Activated gamma-delta T cell treated with anti-CD3 and anti-CD28 coated beads, Interleukin-2, amount 50 U/mL, for 16 hours (primary cell): ENCODE data around the gene RASGRP1.
A peak's percentile ranks its signal among the peaks of the same experiment; 100 is the strongest.

Source experiments
- DNase-seq: peaks from one replicate; pipeline ENCODE4 v3.0.0-alpha.2; 2020; ENCODE audit warnings: low read depth

The RASGRP1 gene

DNA sequence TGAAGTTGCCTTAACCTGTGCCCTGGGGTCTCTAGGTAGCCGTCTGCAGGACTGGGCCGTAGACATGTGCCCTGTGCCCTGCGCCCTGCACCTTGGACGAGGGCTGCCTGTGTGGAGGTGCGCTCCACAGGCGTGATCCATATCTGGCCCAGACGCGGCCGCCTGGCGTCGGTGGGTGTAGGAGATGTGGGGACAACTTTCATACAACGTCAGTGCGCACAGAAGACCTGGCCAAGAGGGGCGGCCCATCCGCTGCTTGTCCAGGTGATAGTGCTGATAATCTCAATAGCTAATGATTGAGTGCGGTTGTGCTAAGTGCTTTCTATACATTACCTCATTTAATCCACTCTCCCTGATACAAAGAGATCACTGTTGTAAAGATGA, 665 bp upstream of the RASGRP1 start:
- DNase-seq = no peak

DNA sequence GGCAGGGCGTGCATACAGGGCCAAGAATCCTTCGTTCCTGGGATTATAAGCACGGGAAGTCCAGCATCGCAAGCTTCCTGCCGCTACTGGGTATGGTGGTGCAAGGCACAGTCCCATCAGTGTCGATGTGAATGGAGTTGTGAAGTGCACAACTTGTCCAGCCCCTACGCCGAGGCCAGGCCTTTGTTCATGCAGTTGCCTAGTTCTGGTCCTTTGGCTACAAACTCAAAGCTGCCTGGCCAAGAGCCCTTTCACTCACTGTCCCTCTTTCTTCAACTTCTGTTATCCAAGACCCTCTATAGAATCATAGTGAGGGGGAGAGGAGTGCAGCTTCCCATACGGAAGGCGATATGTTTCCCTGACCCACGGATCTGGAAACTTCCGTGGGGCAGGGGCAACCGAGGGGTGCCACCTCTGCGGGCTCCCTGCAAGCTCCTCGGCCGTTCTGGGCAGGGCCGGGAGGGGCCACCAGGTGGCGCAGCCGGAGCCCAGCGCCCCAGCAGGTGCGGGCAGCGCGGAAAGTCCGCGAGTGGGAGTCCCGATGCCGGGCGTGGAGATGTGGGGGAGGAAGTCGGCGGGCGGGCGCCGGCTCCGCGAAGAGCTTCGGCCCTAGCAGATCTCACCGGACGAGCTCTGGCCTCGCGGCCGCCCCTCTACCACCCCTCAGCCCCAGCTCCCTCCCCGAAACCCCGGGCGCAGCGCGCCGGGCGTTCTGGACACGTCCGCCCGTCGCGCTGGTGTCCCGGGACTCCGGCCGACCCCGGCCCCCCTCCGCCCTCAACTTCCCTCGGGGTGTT, 693 bp downstream of the RASGRP1 start:
- peak; percentile 84 for DNase-seq

GRCh38 chr15:38562278-38562677, 2.3 kb downstream of the RASGRP1 start:
- DNase-seq = no peak

DNA sequence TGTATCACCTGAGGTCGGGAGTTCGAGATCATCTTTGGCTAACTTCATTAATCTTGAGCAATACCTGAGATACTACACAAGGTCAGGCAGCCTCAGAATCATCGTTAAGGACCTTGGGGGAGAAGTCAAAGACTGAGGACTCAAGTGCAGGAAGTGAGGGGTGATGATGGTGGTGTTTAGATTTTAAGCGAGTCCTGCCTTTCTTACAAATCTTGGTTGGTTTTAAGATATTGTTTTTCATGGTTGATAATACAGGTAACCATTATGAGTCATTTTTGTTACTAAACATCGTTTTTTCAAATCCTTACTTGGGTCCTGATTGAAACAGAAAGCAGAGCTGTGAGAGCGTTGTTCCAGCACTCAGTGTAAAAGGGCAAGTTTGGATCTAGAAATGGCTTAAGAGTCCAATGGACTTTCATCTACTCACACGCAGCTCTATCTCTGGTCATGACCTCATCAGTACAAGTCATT, 4.1 kb downstream of the RASGRP1 start:
- no peak for DNase-seq

GRCh38 chr15:38559636-38560307, 4.8 kb downstream of the RASGRP1 start:
- no peak for DNase-seq

DNA sequence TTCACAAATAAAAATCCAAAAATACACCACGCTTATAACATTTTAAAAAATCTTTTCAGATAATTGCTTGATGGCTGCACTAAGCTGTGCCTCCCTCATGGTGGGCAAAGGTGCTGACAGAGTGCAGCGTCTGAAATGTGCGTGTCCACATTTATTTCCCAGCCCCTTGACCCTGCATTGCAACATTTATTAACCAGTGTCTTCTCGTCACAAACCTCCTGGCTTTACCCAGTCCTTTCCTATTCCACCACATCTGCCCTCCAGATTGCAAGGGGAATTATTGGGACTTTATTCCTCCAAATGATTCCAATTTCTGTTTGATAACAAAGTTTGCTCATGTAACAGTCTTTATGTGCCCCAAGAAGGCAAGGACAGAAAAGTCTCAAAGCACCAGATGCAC, 5.5 kb downstream of the RASGRP1 start:
- DNase-seq = no peak

- no peak for DNase-seq
Observed at GRCh38 chr15:38558372-38559059, 6.1 kb downstream of the RASGRP1 start.

DNA sequence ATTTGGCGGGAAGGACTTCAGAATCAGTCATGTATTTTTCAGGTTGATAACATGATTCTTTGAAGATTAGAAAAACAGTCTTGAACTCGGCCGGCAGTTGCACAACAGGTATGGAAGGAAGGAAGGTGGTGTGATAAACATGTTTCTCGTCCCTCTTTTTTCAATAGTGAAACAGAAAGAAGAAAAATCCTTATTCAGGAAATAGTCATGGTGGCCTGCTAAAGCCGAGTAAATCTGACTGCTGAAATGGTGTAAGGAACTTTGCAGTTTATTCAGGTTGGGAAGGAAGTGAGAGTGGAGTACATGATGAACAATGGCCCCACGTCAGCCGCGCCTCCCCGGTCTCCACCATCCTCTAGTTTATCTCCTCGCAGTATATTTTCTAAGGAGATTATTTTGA, 6.7 kb downstream of the RASGRP1 start:
- no peak for DNase-seq

DNA sequence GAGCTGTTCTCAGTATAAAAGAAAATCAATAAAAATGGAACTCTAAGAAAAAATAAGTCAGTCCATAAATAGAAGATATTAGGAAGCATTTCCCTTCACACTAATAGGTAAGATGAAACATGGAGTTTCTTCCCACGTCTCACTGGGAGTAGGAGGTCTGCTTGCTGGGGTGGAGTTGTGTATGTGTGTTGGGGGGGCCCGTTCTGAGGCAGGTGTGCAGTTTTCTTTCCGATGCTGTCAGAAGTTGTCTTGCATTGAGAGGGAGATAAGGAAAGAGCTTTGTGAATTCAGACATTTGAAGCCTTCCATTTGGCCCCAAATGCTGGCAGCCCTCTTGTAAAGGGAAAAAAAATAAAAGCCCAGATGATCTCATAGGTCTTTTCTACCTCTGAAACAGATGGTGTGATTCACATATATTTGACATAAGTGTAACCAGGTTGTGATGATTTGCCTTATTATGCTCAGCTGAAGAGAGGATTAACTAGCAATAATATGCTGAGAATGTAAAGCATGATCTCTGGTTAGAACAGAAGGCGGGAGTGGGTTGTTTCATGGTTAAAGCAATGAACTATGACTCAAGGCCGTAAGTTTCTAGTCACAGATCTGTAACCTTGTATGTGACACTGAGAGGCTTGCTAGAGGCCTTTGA, 8.8 kb downstream of the RASGRP1 start:
- DNase-seq = no peak

DNA sequence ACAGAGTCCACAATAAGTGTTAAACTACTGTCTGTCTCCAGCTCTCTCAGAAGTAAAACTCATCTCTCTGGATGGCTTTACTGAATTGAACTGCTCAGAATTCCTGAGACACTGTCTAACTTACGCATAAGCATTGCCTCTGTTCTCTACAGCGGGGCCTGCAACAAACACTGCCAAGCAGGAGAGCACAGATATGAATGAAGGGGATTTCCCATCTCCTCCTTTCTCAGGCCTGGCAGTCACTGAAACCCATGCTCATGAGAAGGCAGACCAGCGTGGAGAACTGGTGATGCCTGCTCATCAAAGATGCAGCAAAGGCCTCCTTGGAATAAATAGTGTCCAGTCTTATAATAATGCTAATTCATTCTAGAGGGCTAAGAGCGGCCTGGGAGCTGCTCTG, 10.3 kb downstream of the RASGRP1 start:
- DNase-seq = no peak

- no peak for DNase-seq
Observed at GRCh38 chr15:38553071-38553470, 11.5 kb downstream of the RASGRP1 start.

DNA sequence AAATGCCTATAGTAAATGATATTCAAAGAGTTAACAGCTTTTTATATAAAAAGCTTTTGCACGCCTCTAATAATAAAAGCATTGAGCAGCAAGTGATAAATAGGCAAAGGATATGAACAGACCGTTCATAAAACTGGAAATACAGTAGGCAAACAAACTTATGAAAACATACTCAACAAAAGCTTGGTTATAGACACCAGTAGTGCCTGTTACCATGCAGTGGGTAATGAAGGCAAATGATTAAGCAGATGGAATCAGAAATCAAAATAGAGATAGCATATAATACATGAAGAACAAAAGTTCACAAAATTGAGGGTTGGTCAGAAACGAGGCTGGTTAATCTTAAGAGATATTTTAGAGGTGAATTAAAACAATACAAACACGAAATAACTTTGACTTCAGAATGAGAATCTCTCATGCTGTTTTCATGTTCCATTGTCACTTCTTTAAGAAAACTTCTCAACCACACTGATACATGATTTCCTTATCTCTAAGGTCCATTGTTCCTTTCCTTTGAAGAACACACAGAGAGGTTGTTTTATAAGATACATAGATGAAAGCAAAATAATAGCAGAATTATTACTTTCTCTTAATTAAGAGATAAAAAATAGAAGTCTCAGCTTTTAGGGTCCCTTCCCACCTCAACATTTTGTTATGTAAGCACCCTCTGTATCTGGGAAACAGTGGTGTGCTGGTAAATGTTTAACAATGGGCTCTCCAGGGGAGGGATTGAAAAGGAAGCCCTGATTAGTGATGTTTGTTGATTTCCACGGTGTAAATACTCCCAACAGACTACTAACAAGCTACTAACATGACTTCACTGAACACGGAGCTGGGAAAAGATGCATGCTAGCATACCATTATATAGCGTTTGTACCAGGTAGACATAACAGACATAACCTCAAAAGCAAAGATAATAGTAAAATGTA, 12.6 kb downstream of the RASGRP1 start:
- DNase-seq = no peak

DNA sequence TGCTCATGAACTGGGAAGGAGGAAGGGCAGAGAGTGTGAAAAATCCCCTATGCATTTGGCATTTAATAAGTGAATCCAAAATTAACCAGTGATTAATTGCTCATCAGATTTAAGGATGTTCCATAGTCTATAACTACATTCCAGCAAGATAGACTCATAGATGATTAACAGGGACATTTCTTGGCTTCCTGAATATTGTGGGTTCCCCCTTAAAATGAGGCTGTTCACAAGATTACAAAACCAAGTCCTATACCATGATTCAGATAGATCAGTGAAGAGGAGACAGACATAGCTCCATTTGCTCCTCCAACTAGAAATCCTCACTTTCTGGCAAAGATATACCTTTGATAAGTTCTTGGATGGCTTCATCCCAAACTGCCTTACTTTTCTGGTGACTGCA, 15.4 kb downstream of the RASGRP1 start:
- no peak for DNase-seq

DNA sequence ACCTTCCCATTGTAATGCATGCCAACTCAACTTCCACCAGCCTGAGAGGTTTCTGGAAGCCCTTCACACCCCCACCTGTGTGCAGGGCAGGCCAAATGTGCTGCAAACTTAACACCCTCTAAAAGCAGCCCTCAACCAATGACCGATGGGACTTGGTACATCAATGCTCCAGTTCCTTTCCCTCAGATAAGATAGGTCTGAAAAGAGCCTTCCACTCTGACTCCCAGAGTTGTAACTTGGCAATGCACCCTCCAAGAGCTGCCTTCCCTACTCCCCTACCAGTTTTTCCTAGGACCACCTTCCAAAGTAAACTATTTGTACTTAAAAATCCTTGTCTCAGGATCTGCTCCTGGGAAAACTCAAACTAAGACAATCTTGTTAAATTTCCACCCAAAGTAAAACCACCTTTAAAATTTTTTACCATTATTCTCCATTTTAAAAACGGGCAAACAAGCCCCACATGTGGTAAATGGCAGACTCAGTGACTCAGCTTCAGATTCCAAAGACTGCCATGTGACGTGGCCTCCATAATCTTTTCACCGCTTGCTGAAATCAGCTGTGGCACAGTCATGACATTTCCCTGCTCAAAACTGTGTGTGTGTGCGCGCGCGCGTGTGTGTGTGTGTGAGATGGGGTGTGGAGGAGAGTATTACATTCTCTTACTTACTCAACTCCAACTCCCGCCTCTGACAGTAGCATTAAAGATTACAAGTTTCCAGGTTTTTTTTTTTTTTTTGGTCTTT, 17.2 kb downstream of the RASGRP1 start:
- no peak for DNase-seq

DNA sequence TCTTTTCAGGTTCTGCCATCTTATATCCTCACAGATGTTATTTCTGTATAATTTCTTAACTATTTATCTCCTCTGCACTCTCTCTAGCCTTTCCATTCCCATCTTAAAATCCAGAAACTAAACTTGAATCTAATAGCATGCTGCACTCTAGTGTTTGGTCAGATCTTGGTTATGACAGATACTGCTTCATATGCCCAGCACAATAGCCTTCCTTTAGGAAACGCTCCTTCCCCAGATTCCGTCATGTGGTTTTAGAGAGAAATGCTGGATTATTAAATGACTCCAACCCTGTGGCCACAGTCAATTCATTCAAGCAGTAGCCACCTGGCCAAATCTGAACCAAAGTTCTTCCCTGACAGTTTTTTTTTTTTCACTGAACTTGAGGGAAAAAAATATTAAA, 19.4 kb downstream of the RASGRP1 start:
- DNase-seq = no peak

DNA sequence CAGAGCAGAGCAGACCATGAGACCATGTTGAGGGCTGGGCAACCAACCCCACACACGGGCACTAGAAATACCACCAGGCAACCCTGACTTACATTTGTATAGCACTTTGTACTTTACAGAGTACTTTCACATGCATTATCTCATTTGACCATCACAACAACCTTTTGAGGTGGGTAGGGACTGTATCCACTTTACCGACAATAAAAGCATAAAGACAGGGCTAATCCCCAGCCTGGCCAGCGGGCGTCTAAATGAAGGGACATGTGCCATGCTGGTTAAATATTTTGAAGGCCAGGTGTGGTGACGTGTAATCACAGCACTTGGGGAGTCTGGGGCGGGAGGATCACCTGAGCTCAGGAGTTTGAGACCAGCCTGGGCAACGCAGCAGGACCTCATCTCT, 23.6 kb downstream of the RASGRP1 start:
- DNase-seq = no peak

- DNase-seq = no peak
Observed at GRCh38 chr15:38540510-38540909, 24.1 kb downstream of the RASGRP1 start.

- no peak for DNase-seq
Observed at GRCh38 chr15:38539008-38539343, 25.6 kb downstream of the RASGRP1 start.

DNA sequence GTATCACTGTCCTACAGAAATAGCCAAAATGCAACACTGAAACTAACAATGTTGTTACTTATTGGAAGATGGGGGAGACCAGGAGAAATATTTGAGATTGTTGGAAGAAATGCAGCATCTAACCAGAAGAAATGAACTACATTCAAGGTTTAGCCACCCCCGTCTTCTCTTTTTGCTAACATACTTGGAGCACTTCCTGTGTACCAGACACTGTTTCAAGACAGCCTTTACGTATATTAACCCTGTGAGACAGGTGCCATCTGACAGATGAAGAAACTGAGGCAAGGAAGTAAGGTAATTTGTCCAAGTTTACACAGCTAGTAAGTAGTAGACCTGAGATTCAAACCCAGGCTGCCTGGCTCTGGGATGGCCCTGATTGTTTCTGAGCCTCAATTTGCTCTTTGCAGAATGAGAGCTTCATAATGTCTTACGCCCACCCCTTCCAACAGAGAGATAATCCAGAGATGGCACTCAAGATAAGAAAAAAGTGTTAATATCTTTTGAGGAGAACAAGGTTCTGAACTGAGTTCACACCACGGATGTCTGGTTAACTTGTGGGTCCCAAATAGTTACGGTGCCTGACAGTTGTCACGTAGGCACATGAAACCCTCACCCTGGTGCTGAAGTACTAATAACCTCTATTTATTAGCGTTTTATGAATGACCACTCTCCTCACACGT, 26.1 kb downstream of the RASGRP1 start:
- DNase-seq = no peak

GRCh38 chr15:38536201-38536676, 28.4 kb downstream of the RASGRP1 start:
- no peak for DNase-seq
